K562 (cell line): ENCODE results near the gene CCDC183. TPM values are rescaled to one million over a fixed set of nuclear protein-coding genes. Genes with fewer than 3 reads are reported as not detected.

Experiments used
- ATAC-seq: fragments of 200-7000 bp; cut with Tn5 transposase; 3 replicates; pipeline ENCODE4 v1.9.1; 2020; ENCODE audit warnings: moderate library complexity
- BruUV-seq: library from RNA; stranded (reverse); fragments of 400-500 nt; replicated peaks from 2 replicates; lab custom pipeline; 2021; lab: Mats Ljungman, UMichigan
- CTCF ChIA-PET: fragments of 300-600 bp; formaldehyde crosslinking; extraction: SDS; loops from one replicate; lab custom pipeline; 2021; ENCODE audit warnings: low intra/inter-chr PET ratio; lab: Yijun Ruan, JAX
- POLR2A ChIA-PET: fragments of 300-600, 350-650 bp; sonication (Branson Sonifier 250); formaldehyde crosslinking; extraction: SDS; loops from one replicate; lab custom pipeline; 2021; ENCODE audit warnings: antibody characterized with exemption, inconsistent platforms; lab: Yijun Ruan, JAX
- DNase-seq, 4 experiments: peaks; one replicate each; pipeline versions ENCODE4 v3.0.0 to v3.0.0-alpha.2; 2011 to 2018; ENCODE audit warnings: low spot score in 3 of 4, mixed read lengths in 3 of 4; ENCODE audit errors: extremely low read depth in 1 of 4
- FAIRE-seq: peaks from 2 replicates; lab custom pipeline; 2011; peaks lifted over from hg19 to GRCh38; lab: Jason Lieb, UNC
- H2AFZ ChIP-seq: 2 replicates; pipeline ENCODE4 v1.6.0; 2011; ENCODE audit warnings: low read depth, low read length, control low read depth, inconsistent platforms
- H3K27ac ChIP-seq: fragments of 200-600 bp; 3 replicates; pipeline ENCODE4 v1.8.0; 2011; ENCODE audit warnings: low read depth, mild to moderate bottlenecking, control low read depth, inconsistent platforms, low read length, moderate library complexity, mixed read lengths; ENCODE audit errors: extremely low read depth
- H3K27me3 ChIP-seq, 2 experiments: fragments of 300-600 bp in 1 of 2; 2 replicates in 1 of 2; 3 replicates in 1 of 2; pipeline versions ENCODE4 v1.6.0 to v1.8.0; 2011; ENCODE audit warnings: inconsistent platforms in 2 of 2, low read length in 2 of 2, mild to moderate bottlenecking in 1 of 2, mixed read lengths in 1 of 2, moderate library complexity in 1 of 2; ENCODE audit not compliant: control insufficient read depth in 2 of 2, insufficient read depth in 2 of 2
- H3K36me3 ChIP-seq: fragments of 300-600 bp; 3 replicates; pipeline ENCODE4 v1.8.0; 2011; ENCODE audit warnings: mild to moderate bottlenecking, low read length, inconsistent platforms; ENCODE audit not compliant: control insufficient read depth, insufficient read depth
- H3K4me1 ChIP-seq, 2 experiments: fragments of 200-600 bp in 1 of 2; replicated peaks in 1 of 2; 2 replicates in 1 of 2; 3 replicates in 1 of 2; pipeline versions ENCODE4 v1.5.1 to v1.8.0; 2011; ENCODE audit warnings: inconsistent platforms in 2 of 2, low read length in 2 of 2, mild to moderate bottlenecking in 1 of 2, mixed read lengths in 1 of 2, moderate library complexity in 1 of 2; ENCODE audit not compliant: control insufficient read depth in 2 of 2, insufficient read depth in 2 of 2
- H3K4me2 ChIP-seq: 2 replicates; pipeline ENCODE4 v1.6.1; 2011; ENCODE audit warnings: low read length, control low read depth, inconsistent platforms, mixed read lengths; ENCODE audit not compliant: insufficient read depth
- H3K4me3 ChIP-seq: fragments of 200-600 bp; sonication (generic), shearing (Covaris generic); 2 replicates; pipeline ENCODE4 v1.5.1; 2016; ENCODE audit warnings: control low read depth, inconsistent platforms
- H3K79me2 ChIP-seq: fragments of 200-600 bp; 3 replicates; pipeline ENCODE4 v1.8.0; 2011; ENCODE audit warnings: low read length, inconsistent platforms; ENCODE audit not compliant: control insufficient read depth, insufficient read depth
- H3K9ac ChIP-seq, 2 experiments: 2 replicates each; pipeline versions ENCODE4 v1.6.0 to v1.6.1; 2011; ENCODE audit warnings: low read depth in 2 of 2, low read length in 2 of 2, control low read depth in 1 of 2, inconsistent platforms in 1 of 2, mild to moderate bottlenecking in 1 of 2, mixed read lengths in 1 of 2; ENCODE audit not compliant: insufficient read depth in 1 of 2
- H3K9me1 ChIP-seq: one replicate; pipeline ENCODE4 v1.6.0; 2011; ENCODE audit warnings: inconsistent platforms, mild to moderate bottlenecking, low read length, moderate library complexity; ENCODE audit not compliant: control insufficient read depth, insufficient read depth
- H3K9me3 ChIP-seq: replicated peaks from 2 replicates; pipeline ENCODE4 v1.5.1; 2011; ENCODE audit warnings: low read depth, low read length, inconsistent platforms; ENCODE audit not compliant: control insufficient read depth, insufficient read depth
- H4K20me1 ChIP-seq: replicated peaks from 2 replicates; pipeline ENCODE4 v1.6.1; 2011; ENCODE audit warnings: low read length, inconsistent platforms, mixed read lengths; ENCODE audit not compliant: control insufficient read depth, insufficient read depth
- ZNF79 ChIP-seq: fragments of 250-450 bp; sonication (Bioruptor Pico); IDR thresholded peaks from 2 replicates; pipeline ENCODE4 v1.4.0; 2020; ENCODE audit warnings: low read depth, mild to moderate bottlenecking, moderate library complexity
- WGBS: fragments of 100-300 bp; shearing (Covaris generic); methylation state at CpG from one replicate; pipeline ENCODE4 v1.1.6; 2016; ENCODE audit warnings: low coverage, mixed read lengths; ENCODE audit not compliant: insufficient coverage; ENCODE audit errors: missing lambda C conversion rate; 5-methylcytosine and 5-hydroxymethylcytosine counted together
- in situ Hi-C: fragments of 300-500 bp; cut with MboI; formaldehyde crosslinking; loops from 4 replicates; pipeline ENCODE4 v1.15.0; 2018; ENCODE audit warnings: inconsistent platforms, mixed read lengths
- intact Hi-C: fragments of 100-400 bp; cut with micrococcal nuclease; formaldehyde crosslinking; loops from 2 replicates; pipeline ENCODE4 v1.14.2; 2022
- polyA plus RNA-seq, 8 experiments: library from polyadenylated mRNA; depleted of rRNA in 4 of 8; stranded (reverse) in 5 of 8; unstranded in 3 of 8; fragments of >200 nt; fragmentation: Nextera tagmentation in 2 of 8; fragmentation: Illumina TruSeq in 1 of 8; extraction: Ambion mirVana in 2 of 8; extraction: Trizol in 1 of 8; gene quantifications; 2 replicates each; pipeline versions ENCODE4 v1.2.1 to v1.2.3, GENCODE V29; 2011 to 2014; ENCODE audit warnings: inconsistent platforms in 1 of 8, missing spikeins in 1 of 8
- total RNA-seq, 7 experiments: library from RNA; depleted of rRNA in 6 of 7; stranded (reverse); fragments of >200 nt in 6 of 7; fragmentation: Illumina TruSeq in 2 of 7; extraction: Trizol in 2 of 7; gene quantifications; 2 replicates each; pipeline versions ENCODE4 v1.2.1 to v1.2.3, GENCODE V29; 2011 to 2021; ENCODE audit warnings: low replicate concordance in 1 of 7
- TF ChIP-seq, protein P1 (sequence below), 2 experiments: fragments of 450-650 bp in 1 of 2; sonication (generic) in 1 of 2; formaldehyde crosslinking in 1 of 2; IDR thresholded peaks in 1 of 2; conservative IDR thresholded peaks in 1 of 2; 2 replicates each; pipeline versions ENCODE4 v1.6.1 to v1.8.1; 2016 to 2023; ENCODE audit warnings: mild to moderate bottlenecking in 2 of 2, moderate library complexity in 2 of 2, inconsistent platforms in 1 of 2, missing genetic modification reagents in 1 of 2

CCDC183 gene
- total and polyA plus RNA-seq, 9 of the 15 experiments (the other 6 are each of a cell fraction or from before 2014, with no cell fraction given), result 0.21 to 0.60 (median 0.29) TPM; not detected in 4

GRCh38 chr9:136764301-136764891, 31.7 kb upstream of the CCDC183 start, which contains the start of gene LCN15:
Gene LCN15, minus strand, starts transcription at chr9:136764518. Its CDS starts 30 bp downstream, at chr9:136764488.
- no peaks in the 10 kb centered on the region for H3K9me3 ChIP-seq
- 75% methylated on average over 14 of the region's 14 CpGs for WGBS
- no peak for FAIRE-seq
- H3K4me2 ChIP-seq, result peak within 1 kb of the TSS; percentile 58
- H3K9ac ChIP-seq, result peak within 1 kb of the TSS in 1 of 2 experiments; percentile 83; a peak in 2 of 4 replicates
- no peaks in the 10 kb centered on the region for H3K79me2 ChIP-seq
- CTCF ChIA-PET, result interaction anchor here (0.7 kb wide), 1 partner anchor 20 kb away, joined by 3 read pairs; no protein-coding TSS in a partner anchor
- peak within 1 kb of the TSS; percentile 80 for H2AFZ ChIP-seq
- H3K27me3 ChIP-seq, result peaks cover 0 to 5% of the 10 kb centered on the region in 2 experiments; a peak in 1 of 5 replicates
- no peak for TF ChIP-seq ZNF79 (CRISPR knock-in tag)
- TF ChIP-seq, protein P1, sequence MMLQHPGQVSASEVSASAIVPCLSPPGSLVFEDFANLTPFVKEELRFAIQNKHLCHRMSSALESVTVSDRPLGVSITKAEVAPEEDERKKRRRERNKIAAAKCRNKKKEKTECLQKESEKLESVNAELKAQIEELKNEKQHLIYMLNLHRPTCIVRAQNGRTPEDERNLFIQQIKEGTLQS (IDR thresholded peaks at IDR 0.05), result peak; percentile 34
- TF ChIP-seq, protein P1 (CRISPR knock-in tag; conservative IDR thresholded peaks at IDR 0.05), result no peak
- TF ChIP-seq, all 486 proteins: peak for 1
- no peak within 1 kb of the TSS for H3K4me3 ChIP-seq
- in situ Hi-C loops (no loop called here), intact Hi-C loops (no loop called here)
- no peak within 1 kb of the TSS for H3K27ac ChIP-seq
- H3K36me3 ChIP-seq, result no peaks in the 10 kb centered on the region
- BruUV-seq, result no TSS peak
- no peaks in the 10 kb centered on the region for H4K20me1 ChIP-seq
- H3K4me1 ChIP-seq, result peaks cover 16 to 68% of the 10 kb centered on the region in 2 experiments; a peak in 4 of 5 replicates
- POLR2A ChIA-PET, result interaction anchor here (1.5 kb wide), 1 partner anchor 38 kb away, joined by 4 read pairs; no protein-coding TSS in a partner anchor
- DNase-seq, result no peak
- H3K9me1 ChIP-seq, result no peaks in the 10 kb centered on the region
- no peak for ATAC-seq
